Smooth muscle cell (in vitro differentiated cells): ENCODE measurements around the gene KLHL10. TPM values are rescaled to one million over a fixed set of nuclear protein-coding genes. Genes with fewer than 3 reads are reported as not detected.

Experiments
- DNase-seq: peaks from one replicate; lab custom pipeline; 2025; ENCODE audit not compliant: unreplicated experiment; lab: John Stamatoyannopoulos, UW
- H2AFZ ChIP-seq: fragments of 200-600 bp; sonication (generic); 2 replicates; pipeline ENCODE4 v1.6.0; 2016; ENCODE audit warnings: antibody characterized with exemption, low read depth, mild to moderate bottlenecking
- H3F3A ChIP-seq: fragments of 200-600 bp; sonication (generic); 2 replicates; pipeline ENCODE4 v1.6.0; 2017; ENCODE audit warnings: antibody characterized with exemption, low read depth
- H3K27ac ChIP-seq: fragments of 200-600 bp; sonication (generic); 2 replicates; pipeline ENCODE4 v1.5.1; 2016; ENCODE audit warnings: low read depth, mild to moderate bottlenecking
- H3K27me3 ChIP-seq: fragments of 200-600 bp; sonication (generic); 2 replicates; pipeline ENCODE4 v1.6.1; 2016; ENCODE audit warnings: low read depth, mild to moderate bottlenecking
- H3K36me3 ChIP-seq: fragments of 200-600 bp; sonication (generic); 2 replicates; pipeline ENCODE4 v1.5.1; 2016; ENCODE audit warnings: low read depth
- H3K4me1 ChIP-seq: fragments of 200-600 bp; sonication (generic); 2 replicates; pipeline ENCODE4 v1.5.1; 2016; ENCODE audit warnings: low read depth
- H3K4me2 ChIP-seq: fragments of 200-600 bp; sonication (generic); 2 replicates; pipeline ENCODE4 v1.6.0; 2016; ENCODE audit warnings: mild to moderate bottlenecking
- H3K4me3 ChIP-seq: fragments of 200-600 bp; sonication (generic); 2 replicates; pipeline ENCODE4 v1.5.1; 2016; ENCODE audit warnings: mild to moderate bottlenecking
- H3K79me2 ChIP-seq: fragments of 200-600 bp; sonication (generic); 2 replicates; pipeline ENCODE4 v1.6.0; 2016; ENCODE audit warnings: low read depth, mild to moderate bottlenecking
- H3K9ac ChIP-seq: fragments of 200-600 bp; sonication (generic); 2 replicates; pipeline ENCODE4 v1.6.0; 2016; ENCODE audit warnings: low read depth
- H3K9me3 ChIP-seq: fragments of 200-600 bp; sonication (generic); replicated peaks from 2 replicates; pipeline ENCODE4 v1.5.1; 2016; ENCODE audit warnings: low read depth
- H4K20me1 ChIP-seq: fragments of 200-600 bp; sonication (generic); 2 replicates; pipeline ENCODE4 v1.6.0; 2016; ENCODE audit warnings: low read depth
- WGBS: methylation state at CpG from one replicate; pipeline ENCODE4 v1.1.7; 2016; ENCODE audit warnings: low lambda C conversion rate; 5-methylcytosine and 5-hydroxymethylcytosine counted together
- polyA plus RNA-seq: library from polyadenylated mRNA; unstranded; fragments of >200 nt; fragmentation: Nextera tagmentation; extraction: Ambion mirVana; gene quantifications from 2 replicates; pipeline ENCODE4 v1.2.1, GENCODE V29; 2016
- total RNA-seq: library from RNA; depleted of rRNA; stranded (reverse); fragments of >200 nt; gene quantifications from 2 replicates; pipeline ENCODE4 v1.2.3, GENCODE V29; 2014
- TF ChIP-seq, protein P1 (sequence below): fragments of 200-600 bp; sonication (generic); IDR thresholded peaks from 2 replicates; pipeline ENCODE4 v1.5.1; 2017; ENCODE audit warnings: borderline replicate concordance, mild to moderate bottlenecking, antibody characterized with exemption; ENCODE audit not compliant: insufficient read depth, poor library complexity, severe bottlenecking

The KLHL10 gene
- total and polyA plus RNA-seq, 2 experiments from 2014 or later: not detected

DNA sequence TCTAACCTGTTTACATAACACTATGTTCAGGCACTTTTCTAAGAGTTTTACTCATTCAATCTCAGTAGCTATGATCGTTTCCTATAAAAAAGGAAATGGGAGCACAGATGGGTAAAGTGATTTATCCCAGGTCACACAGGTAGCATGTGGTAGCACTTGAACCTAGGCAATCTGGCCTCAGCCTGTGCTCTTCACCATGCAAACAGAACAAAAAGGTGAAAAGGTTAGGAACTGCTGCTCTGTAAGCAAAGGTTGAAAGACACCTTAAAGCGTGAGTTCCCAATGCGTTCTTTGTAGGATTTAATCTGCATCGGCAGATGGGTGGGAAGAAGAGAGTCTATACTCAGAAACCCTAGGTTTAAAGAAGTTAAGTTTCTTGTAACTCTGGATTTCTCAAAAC is 42.5 kb downstream of the KLHL10 start:
- TF ChIP-seq, protein P1, sequence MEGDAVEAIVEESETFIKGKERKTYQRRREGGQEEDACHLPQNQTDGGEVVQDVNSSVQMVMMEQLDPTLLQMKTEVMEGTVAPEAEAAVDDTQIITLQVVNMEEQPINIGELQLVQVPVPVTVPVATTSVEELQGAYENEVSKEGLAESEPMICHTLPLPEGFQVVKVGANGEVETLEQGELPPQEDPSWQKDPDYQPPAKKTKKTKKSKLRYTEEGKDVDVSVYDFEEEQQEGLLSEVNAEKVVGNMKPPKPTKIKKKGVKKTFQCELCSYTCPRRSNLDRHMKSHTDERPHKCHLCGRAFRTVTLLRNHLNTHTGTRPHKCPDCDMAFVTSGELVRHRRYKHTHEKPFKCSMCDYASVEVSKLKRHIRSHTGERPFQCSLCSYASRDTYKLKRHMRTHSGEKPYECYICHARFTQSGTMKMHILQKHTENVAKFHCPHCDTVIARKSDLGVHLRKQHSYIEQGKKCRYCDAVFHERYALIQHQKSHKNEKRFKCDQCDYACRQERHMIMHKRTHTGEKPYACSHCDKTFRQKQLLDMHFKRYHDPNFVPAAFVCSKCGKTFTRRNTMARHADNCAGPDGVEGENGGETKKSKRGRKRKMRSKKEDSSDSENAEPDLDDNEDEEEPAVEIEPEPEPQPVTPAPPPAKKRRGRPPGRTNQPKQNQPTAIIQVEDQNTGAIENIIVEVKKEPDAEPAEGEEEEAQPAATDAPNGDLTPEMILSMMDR: no peak
- H4K20me1 ChIP-seq: peaks cover 69% of the 10 kb centered on the region
- H3K36me3 ChIP-seq: peaks cover 34% of the 10 kb centered on the region
- no peak overlapping the region for H3K4me3 ChIP-seq
- no peak overlapping the region for H3K4me2 ChIP-seq
- H3K27me3 ChIP-seq: no peaks in the 10 kb centered on the region
- H3K9me3 ChIP-seq: no peaks in the 10 kb centered on the region
- no peak for DNase-seq
- H3K27ac ChIP-seq: no peak overlapping the region
- no peaks in the 10 kb centered on the region for H3K4me1 ChIP-seq
- WGBS: 96% methylated on average over 4 of the region's 4 CpGs
- H3F3A ChIP-seq: no peaks in the 10 kb centered on the region
- no peak overlapping the region for H2AFZ ChIP-seq
- peaks cover 18% of the 10 kb centered on the region for H3K79me2 ChIP-seq
- no peak overlapping the region for H3K9ac ChIP-seq

DNA sequence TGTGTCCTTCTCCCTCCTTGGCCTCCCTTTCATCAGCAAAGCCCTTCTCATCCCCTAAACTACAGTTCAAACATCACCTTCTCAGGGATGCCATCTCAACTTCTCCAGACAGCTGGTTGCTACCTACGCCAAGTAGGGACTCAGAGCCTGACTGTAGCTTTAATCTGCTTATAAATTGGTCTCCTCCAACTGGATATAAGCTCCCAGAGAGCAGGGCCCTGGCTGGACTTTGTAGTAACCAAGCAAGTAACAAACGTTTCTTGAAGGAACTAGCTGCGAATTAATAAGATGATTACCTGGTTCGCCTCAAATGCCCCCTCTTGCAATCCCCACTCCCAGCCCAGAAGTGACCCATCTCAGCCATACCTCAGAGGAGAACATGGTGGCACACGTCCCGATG is 45.1 kb downstream of the KLHL10 start:
- no peaks in the 10 kb centered on the region for H3K9me3 ChIP-seq
- peaks cover 23% of the 10 kb centered on the region for H3K79me2 ChIP-seq
- no peaks in the 10 kb centered on the region for H3F3A ChIP-seq
- H3K36me3 ChIP-seq: peaks cover 35% of the 10 kb centered on the region
- H3K4me2 ChIP-seq: no peak overlapping the region
- TF ChIP-seq, protein P1: no peak
- DNase-seq: no peak
- WGBS: 94% methylated on average over 6 of the region's 6 CpGs
- H3K27me3 ChIP-seq: no peaks in the 10 kb centered on the region
- no peak overlapping the region for H3K4me3 ChIP-seq
- H4K20me1 ChIP-seq: peaks cover 89% of the 10 kb centered on the region
- H3K27ac ChIP-seq: no peak overlapping the region
- H2AFZ ChIP-seq: no peak overlapping the region
- no peak overlapping the region for H3K9ac ChIP-seq
- no peaks in the 10 kb centered on the region for H3K4me1 ChIP-seq

DNA sequence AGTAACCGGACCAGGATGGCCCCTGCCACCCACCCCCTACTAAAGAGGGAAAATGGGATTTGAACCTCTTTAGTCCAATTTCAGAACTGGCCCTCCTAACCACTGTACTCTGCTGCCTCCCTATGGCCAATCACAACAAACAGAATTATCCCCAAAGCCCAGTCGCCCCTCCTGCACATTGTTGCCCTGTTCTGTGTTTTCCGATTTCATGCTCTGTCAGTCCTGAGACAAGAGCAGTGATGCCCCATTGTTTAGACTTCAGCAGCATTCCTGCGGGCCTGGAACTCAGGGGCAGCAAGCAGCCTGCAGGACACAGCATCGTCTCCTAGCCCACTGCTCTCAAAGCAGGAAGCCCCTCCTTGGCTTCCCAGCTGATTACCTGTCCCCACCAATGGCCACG is 48.1 kb downstream of the KLHL10 start:
- Histone ChIP-seq H3K79me2 (peaks cover 24% of the 10 kb centered on the region), H3K4me3 (no peak overlapping the region), H3K4me2 (no peak overlapping the region), H3K27ac (no peak overlapping the region), H3K9ac (no peak overlapping the region), H3K36me3 (peaks cover 30% of the 10 kb centered on the region), H3F3A (no peaks in the 10 kb centered on the region), H2AFZ (no peak overlapping the region), H3K4me1 (no peaks in the 10 kb centered on the region), H3K9me3 (no peaks in the 10 kb centered on the region), H3K27me3 (no peaks in the 10 kb centered on the region), H4K20me1 (peaks cover 85% of the 10 kb centered on the region)
- TF ChIP-seq, protein P1: peak; percentile 6
- WGBS: 94% methylated on average over 6 of the region's 6 CpGs
- DNase-seq: no peak

DNA sequence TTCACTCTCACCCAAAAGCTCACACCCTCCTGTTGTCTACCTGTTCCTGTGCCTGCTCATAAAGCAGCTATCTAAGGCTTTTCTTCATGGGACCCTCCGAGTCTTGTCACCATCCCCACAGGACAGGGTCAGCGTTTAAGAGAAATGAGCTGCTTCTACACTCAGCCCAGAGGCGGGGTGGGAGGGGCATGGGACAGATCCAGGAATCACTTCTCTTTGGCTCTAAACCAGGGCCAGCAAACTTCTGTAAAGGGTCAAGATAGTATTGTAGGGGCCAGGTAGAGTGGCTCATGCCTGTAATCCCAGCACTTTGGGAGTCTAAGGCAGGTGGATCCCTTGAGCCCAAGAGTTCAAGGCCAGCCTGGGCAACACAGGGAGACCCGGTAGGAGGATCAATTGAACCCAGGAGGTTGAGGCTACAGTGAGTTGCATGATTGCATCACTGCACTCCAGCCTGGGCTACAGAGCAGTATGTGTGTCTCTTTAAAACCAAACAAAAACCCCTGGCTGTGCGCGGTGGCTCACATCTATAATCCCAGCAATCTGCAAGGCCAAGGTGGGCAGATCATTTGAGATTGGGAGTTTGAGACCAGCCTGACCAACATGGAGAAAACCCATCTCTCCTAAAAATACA is 50.8 kb downstream of the KLHL10 start:
- no peaks in the 10 kb centered on the region for H3F3A ChIP-seq
- H3K9ac ChIP-seq: no peak overlapping the region
- H4K20me1 ChIP-seq: peaks cover 86% of the 10 kb centered on the region
- no peaks in the 10 kb centered on the region for H3K9me3 ChIP-seq
- no peak overlapping the region for H2AFZ ChIP-seq
- no peaks in the 10 kb centered on the region for H3K27me3 ChIP-seq
- no peak overlapping the region for H3K4me2 ChIP-seq
- no peaks in the 10 kb centered on the region for H3K4me1 ChIP-seq
- TF ChIP-seq, protein P1: no peak
- peaks cover 17% of the 10 kb centered on the region for H3K79me2 ChIP-seq
- DNase-seq: no peak
- 96% methylated on average over 6 of the region's 6 CpGs for WGBS
- peaks cover 25% of the 10 kb centered on the region for H3K36me3 ChIP-seq
- H3K4me3 ChIP-seq: no peak overlapping the region
- no peak overlapping the region for H3K27ac ChIP-seq
